IMR-90 (cell line): ENCODE results near the gene HTR5A.

ENCODE experiments used
- BHLHE40 ChIP-seq: fragments of 150-350 bp; IDR thresholded peaks from 2 replicates; pipeline ENCODE4 v1.6.1; 2016; ENCODE audit warnings: mild to moderate bottlenecking, low read depth, low read length
- CEBPB ChIP-seq: IDR thresholded peaks from 2 replicates; pipeline ENCODE4 v1.6.1; 2012; ENCODE audit warnings: low read depth, low read length, improper control_type of control experiment
- CHD1 ChIP-seq: IDR thresholded peaks from 2 replicates; pipeline ENCODE4 v1.6.1; 2012; ENCODE audit warnings: low read depth, low read length, improper control_type of control experiment
- CTCF ChIP-seq: conservative IDR thresholded peaks from 2 replicates; pipeline ENCODE4 v1.5.1; 2012; ENCODE audit warnings: mild to moderate bottlenecking, low read depth, low read length, improper control_type of control experiment
- MAZ ChIP-seq: IDR thresholded peaks from 2 replicates; pipeline ENCODE4 v1.6.1; 2012; ENCODE audit warnings: low read depth, mild to moderate bottlenecking, low read length, improper control_type of control experiment, moderate library complexity, borderline replicate concordance
- POLR2A ChIP-seq: IDR thresholded peaks from 2 replicates; pipeline ENCODE4 v1.6.1; 2012; ENCODE audit warnings: mild to moderate bottlenecking, low read depth, low read length
- RAD21 ChIP-seq: IDR thresholded peaks from 2 replicates; pipeline ENCODE4 v1.6.1; 2012; ENCODE audit warnings: low read length, improper control_type of control experiment
- RFX5 ChIP-seq: IDR thresholded peaks from 2 replicates; pipeline ENCODE4 v1.8.0; 2012; ENCODE audit warnings: low read depth, mild to moderate bottlenecking, low read length, moderate library complexity
- SMC3 ChIP-seq: fragments of 150-350 bp; IDR thresholded peaks from 2 replicates; pipeline ENCODE4 v1.6.1; 2016; ENCODE audit warnings: low read depth, mild to moderate bottlenecking, antibody characterized with exemption, low read length, moderate library complexity
- TF ChIP-seq, protein P1 (sequence below): fragments of 150-350 bp; IDR thresholded peaks from 2 replicates; pipeline ENCODE4 v1.6.1; 2017; ENCODE audit warnings: mild to moderate bottlenecking, antibody characterized with exemption, low read length, low read depth
- TF ChIP-seq, protein P2 (sequence below): fragments of 150-350 bp; IDR thresholded peaks from 2 replicates; pipeline ENCODE4 v1.6.1; 2016; ENCODE audit warnings: low read depth, mild to moderate bottlenecking, low read length, moderate library complexity, borderline replicate concordance

DNA sequence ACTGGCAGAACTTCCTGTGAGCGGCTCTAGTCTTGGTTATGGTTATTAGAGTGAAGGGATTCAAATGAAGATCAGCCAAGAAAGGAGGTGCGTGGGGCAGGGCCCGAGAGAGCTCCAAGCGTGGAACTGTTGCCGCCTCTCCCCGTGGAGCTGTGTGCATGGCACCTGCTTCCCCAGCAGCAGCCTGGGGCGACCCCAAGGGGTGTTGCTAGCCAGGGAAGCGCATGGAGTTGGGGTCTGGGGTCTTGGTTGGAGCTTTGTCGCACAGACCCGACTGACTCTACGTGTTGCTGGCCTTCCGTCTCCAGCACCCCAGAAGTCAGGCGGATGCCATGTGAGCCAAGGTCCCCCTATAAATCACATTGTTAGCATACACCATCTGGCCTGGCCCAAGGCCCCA, 61.0 kb downstream of the HTR5A start:
- TF ChIP-seq, protein P1, sequence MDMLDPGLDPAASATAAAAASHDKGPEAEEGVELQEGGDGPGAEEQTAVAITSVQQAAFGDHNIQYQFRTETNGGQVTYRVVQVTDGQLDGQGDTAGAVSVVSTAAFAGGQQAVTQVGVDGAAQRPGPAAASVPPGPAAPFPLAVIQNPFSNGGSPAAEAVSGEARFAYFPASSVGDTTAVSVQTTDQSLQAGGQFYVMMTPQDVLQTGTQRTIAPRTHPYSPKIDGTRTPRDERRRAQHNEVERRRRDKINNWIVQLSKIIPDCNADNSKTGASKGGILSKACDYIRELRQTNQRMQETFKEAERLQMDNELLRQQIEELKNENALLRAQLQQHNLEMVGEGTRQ = no peak
- TF ChIP-seq CTCF = no peak
- no peak for TF ChIP-seq POLR2A
- TF ChIP-seq CEBPB = no peak
- no peak for TF ChIP-seq MAZ
- TF ChIP-seq RAD21 = no peak
- TF ChIP-seq, protein P2, sequence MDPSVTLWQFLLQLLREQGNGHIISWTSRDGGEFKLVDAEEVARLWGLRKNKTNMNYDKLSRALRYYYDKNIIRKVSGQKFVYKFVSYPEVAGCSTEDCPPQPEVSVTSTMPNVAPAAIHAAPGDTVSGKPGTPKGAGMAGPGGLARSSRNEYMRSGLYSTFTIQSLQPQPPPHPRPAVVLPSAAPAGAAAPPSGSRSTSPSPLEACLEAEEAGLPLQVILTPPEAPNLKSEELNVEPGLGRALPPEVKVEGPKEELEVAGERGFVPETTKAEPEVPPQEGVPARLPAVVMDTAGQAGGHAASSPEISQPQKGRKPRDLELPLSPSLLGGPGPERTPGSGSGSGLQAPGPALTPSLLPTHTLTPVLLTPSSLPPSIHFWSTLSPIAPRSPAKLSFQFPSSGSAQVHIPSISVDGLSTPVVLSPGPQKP = no peak
- TF ChIP-seq RFX5 = no peak
- TF ChIP-seq CHD1 = no peak
- no peak for TF ChIP-seq BHLHE40
- TF ChIP-seq SMC3 = no peak
